WERI-Rb-1 (cell line): ENCODE results near the gene CDH3.

Experiments
- DNase-seq: peaks from one replicate; pipeline ENCODE4 v3.0.0-alpha.2; 2020
- H3K27ac ChIP-seq: fragments of 250-450 bp; sonication (Bioruptor Pico); 2 replicates; pipeline ENCODE4 v1.5.1; 2020; ENCODE audit warnings: mild to moderate bottlenecking, moderate library complexity
- H3K27me3 ChIP-seq: fragments of 250-450 bp; sonication (Bioruptor Pico); 2 replicates; pipeline ENCODE4 v1.5.1; 2021; ENCODE audit warnings: mild to moderate bottlenecking, low read depth, moderate library complexity; ENCODE audit not compliant: insufficient read depth, severe bottlenecking
- H3K36me3 ChIP-seq: fragments of 250-450 bp; sonication (Bioruptor Pico); 2 replicates; pipeline ENCODE4 v1.5.1; 2020; ENCODE audit warnings: mild to moderate bottlenecking, moderate library complexity
- H3K4me3 ChIP-seq: 2 replicates; pipeline ENCODE4 v1.5.1; 2011; ENCODE audit warnings: low read depth, mild to moderate bottlenecking, control low read depth, low read length
- H3K9me3 ChIP-seq: fragments of 250-450 bp; sonication (Bioruptor Pico); 2 replicates; pipeline ENCODE4 v1.5.1; 2021; ENCODE audit warnings: mild to moderate bottlenecking, moderate library complexity; ENCODE audit not compliant: severe bottlenecking
- TF ChIP-seq, protein P1 (sequence below): IDR thresholded peaks from 2 replicates; pipeline ENCODE4 v1.5.1; 2011; ENCODE audit warnings: low read depth, mild to moderate bottlenecking, control low read depth, inconsistent platforms, low read length

The CDH3 gene

DNA sequence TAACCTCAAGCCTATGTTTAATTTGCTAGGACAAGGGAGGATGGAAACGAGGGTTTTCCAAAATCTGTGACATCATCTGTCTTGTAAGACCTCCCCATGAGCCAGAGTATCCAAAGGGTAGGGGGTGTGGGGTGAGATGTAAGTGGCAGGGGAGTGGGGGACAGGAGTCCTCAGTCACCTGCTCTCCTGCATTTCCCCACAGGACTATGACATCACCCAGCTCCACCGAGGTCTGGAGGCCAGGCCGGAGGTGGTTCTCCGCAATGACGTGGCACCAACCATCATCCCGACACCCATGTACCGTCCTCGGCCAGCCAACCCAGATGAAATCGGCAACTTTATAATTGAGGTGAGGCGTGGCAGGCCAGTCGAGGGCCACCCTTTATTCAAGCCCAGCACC is 50.5 kb downstream of the CDH3 start:
- no peak for DNase-seq
- H3K27ac ChIP-seq = no peak overlapping the region
- no peaks in the 10 kb centered on the region for H3K27me3 ChIP-seq
- no peak overlapping the region for H3K4me3 ChIP-seq
- TF ChIP-seq, protein P1, sequence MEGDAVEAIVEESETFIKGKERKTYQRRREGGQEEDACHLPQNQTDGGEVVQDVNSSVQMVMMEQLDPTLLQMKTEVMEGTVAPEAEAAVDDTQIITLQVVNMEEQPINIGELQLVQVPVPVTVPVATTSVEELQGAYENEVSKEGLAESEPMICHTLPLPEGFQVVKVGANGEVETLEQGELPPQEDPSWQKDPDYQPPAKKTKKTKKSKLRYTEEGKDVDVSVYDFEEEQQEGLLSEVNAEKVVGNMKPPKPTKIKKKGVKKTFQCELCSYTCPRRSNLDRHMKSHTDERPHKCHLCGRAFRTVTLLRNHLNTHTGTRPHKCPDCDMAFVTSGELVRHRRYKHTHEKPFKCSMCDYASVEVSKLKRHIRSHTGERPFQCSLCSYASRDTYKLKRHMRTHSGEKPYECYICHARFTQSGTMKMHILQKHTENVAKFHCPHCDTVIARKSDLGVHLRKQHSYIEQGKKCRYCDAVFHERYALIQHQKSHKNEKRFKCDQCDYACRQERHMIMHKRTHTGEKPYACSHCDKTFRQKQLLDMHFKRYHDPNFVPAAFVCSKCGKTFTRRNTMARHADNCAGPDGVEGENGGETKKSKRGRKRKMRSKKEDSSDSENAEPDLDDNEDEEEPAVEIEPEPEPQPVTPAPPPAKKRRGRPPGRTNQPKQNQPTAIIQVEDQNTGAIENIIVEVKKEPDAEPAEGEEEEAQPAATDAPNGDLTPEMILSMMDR = no peak
- H3K9me3 ChIP-seq = no peaks in the 10 kb centered on the region
- H3K36me3 ChIP-seq = no peaks in the 10 kb centered on the region

DNA sequence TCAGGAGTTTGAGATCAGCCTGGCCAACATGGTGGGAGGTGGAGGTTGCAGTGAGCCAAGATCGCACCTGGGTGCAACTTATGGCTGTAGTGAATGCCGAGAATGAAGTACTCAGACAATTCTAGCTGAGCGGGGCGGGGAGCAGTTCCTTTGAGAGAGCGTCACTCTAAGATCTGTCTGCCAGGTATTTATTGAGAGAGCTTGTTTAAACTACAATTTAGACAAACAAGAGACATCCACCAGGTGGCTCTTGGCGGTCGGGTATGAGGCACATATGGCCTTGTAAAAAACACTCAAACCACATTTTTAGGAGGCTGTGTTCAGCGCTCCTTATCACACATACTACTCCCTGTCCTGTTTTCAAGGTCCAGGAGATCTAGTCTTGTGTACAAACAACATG is 51.4 kb downstream of the CDH3 start:
- no peaks in the 10 kb centered on the region for H3K36me3 ChIP-seq
- H3K4me3 ChIP-seq = no peak overlapping the region
- H3K27me3 ChIP-seq = no peaks in the 10 kb centered on the region
- H3K27ac ChIP-seq = no peak overlapping the region
- no peak for DNase-seq
- no peaks in the 10 kb centered on the region for H3K9me3 ChIP-seq
- TF ChIP-seq, protein P1 = no peak

DNA sequence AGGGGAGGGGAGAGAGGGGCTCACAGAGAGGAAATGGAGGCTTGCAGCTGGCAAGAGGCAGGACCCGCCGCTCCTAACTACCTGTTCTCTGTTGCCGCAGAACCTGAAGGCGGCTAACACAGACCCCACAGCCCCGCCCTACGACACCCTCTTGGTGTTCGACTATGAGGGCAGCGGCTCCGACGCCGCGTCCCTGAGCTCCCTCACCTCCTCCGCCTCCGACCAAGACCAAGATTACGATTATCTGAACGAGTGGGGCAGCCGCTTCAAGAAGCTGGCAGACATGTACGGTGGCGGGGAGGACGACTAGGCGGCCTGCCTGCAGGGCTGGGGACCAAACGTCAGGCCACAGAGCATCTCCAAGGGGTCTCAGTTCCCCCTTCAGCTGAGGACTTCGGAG is 53.0 kb downstream of the CDH3 start:
- Histone ChIP-seq H3K36me3 (no peaks in the 10 kb centered on the region), H3K27me3 (no peaks in the 10 kb centered on the region), H3K27ac (no peak overlapping the region), H3K4me3 (no peak overlapping the region), H3K9me3 (no peaks in the 10 kb centered on the region)
- no peak for DNase-seq
- TF ChIP-seq, protein P1 = no peak

DNA sequence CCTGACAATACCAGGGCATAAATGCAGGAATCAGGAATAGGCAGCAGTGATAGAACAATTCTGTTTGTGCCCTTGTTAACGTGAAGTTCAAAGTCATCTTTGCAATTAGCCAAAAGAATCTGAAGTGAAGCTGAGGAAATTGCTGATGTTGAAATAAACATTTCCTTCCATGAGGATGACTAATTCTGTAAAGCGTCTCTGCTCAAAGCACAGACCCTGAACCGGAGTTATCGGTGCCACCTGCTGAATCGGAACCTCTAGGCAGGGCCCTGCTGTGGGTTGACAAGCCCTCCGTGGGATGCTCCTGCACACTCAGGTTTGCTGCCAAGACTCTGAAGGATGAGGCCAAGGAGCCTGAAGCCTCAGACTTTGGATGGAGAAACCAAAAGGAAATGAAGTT is 55.0 kb downstream of the CDH3 start:
- H3K27ac ChIP-seq = no peak overlapping the region
- H3K9me3 ChIP-seq = no peaks in the 10 kb centered on the region
- DNase-seq = no peak
- no peaks in the 10 kb centered on the region for H3K36me3 ChIP-seq
- H3K4me3 ChIP-seq = no peak overlapping the region
- TF ChIP-seq, protein P1 = no peak
- H3K27me3 ChIP-seq = no peaks in the 10 kb centered on the region

DNA sequence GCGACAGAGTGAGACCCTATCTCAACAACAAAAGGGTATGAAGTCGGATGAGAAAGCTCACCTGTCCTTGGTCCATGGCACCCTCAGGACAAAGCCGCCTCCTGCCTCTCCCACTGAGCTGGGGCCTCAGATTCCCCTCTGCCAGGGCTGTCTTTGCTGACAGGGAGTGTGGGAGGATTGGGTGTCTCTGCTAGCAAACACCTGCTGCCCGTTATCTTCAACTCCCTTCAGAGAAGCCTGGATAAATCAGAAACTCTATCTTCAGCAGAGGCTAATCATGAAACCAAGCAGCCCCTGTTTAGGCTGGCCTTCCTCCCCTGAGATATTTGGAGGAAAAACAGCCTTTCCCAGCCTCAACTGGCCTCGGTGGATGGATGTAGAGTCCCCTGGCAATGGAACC is 55.7 kb downstream of the CDH3 start:
- TF ChIP-seq, protein P1 = no peak
- no peaks in the 10 kb centered on the region for H3K36me3 ChIP-seq
- H3K4me3 ChIP-seq = no peak overlapping the region
- H3K9me3 ChIP-seq = no peaks in the 10 kb centered on the region
- DNase-seq = no peak
- no peak overlapping the region for H3K27ac ChIP-seq
- no peaks in the 10 kb centered on the region for H3K27me3 ChIP-seq

DNA sequence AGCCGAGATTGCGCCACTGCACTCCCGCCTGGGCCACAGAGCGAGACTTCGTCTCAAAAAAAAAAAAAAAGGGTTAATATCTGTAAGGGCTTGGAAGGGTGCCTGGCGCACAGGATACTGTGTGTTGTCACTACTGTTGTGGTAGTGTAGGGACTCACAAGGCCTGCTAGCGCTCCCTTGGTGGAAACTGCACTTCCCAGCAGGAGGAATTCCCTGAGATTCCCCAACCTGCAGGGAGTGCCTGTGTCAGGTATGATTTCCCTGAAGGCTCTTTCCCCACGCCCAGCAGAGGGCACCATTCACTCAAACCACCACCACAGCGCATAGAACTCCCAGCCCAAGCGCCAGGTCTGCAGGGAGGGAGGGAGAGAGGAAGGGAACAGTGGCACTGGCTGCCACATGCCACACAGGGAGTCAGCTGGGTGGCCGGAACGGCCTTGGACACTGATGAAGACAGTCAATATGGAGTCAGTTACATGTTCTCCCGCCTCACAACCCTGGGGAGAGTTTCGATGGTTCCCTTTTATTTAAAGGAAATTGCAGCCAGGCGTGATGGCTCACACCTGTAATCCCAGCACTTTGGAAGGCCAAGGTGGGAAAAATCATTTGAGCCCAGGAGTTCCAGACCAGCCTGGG is 59.2 kb downstream of the CDH3 start:
- H3K27ac ChIP-seq = no peak overlapping the region
- H3K9me3 ChIP-seq = no peaks in the 10 kb centered on the region
- no peaks in the 10 kb centered on the region for H3K36me3 ChIP-seq
- TF ChIP-seq, protein P1 = peak; percentile 89
- no peaks in the 10 kb centered on the region for H3K27me3 ChIP-seq
- DNase-seq = peak; percentile 87
- no peak overlapping the region for H3K4me3 ChIP-seq
